HG03139 (cell line): ENCODE measurements around the gene NKX1-1.
"Not testable (repeated sequence)": the region's sequence is repeated elsewhere in the genome, so short reads cannot be mapped to it uniquely, and the experiment has no call there.

Experiments
- ATAC-seq: cut with Tn5 transposase; IDR thresholded peaks from one replicate; pipeline ENCODE4 v1.9.1; 2021; ENCODE audit not compliant: unreplicated experiment

The NKX1-1 gene

GRCh38 chr4:1393866-1394265 is 12.4 kb downstream of the NKX1-1 start:
- no peak for ATAC-seq

GRCh38 chr4:1393363-1393762 is 12.9 kb downstream of the NKX1-1 start:
- ATAC-seq = not testable (repeated sequence)

DNA sequence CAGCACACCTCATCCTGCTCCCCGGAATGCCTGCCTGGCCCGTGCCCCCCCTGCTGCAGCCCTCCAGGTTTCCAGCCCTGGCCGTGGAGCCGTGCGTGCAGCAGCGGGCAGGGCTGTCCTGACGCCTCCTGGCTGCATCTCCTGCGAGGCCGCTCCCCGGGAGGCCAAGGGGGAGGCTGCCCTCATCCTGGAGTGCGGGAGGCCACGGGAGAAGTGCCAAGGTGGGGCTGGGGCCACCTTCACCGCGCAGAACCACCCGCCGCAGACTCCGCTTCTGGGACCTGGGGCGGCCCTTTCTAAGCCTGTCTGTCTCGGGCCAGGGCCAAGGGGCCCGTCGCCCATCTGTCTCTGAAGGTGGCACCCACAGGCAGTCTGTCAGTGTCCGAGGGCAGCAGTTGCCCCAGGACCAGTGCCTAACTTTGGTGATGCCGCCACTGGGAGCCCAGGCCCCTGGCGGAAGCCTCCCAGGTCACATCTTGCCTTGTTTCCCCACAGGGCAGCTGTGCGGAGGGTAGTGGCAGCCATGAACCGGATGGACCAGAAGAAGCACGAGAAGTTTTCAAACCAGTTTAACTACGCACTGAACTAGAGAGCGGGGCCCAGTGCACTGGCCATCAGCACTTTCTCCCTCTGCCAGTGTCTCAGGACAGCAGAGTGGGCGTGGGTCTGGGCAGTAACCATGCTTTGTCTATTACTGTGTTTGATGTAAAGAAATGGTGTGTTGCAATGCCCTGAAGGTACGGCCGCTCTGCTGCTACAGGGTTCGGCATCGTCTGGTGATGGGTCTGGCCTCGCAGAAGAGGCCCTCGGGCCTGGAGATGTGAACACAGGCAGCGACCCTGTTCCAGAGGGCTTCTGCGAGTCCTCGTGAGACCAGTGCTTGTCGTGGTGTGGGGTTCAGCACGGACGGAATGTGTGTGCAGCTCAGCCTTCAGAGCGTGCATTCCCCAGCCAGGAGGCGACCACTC is 20.6 kb downstream of the NKX1-1 start:
- ATAC-seq = no peak

- no peak for ATAC-seq
These were observed 21.4 kb downstream of the NKX1-1 start for GRCh38 chr4:1384675-1385372.

DNA sequence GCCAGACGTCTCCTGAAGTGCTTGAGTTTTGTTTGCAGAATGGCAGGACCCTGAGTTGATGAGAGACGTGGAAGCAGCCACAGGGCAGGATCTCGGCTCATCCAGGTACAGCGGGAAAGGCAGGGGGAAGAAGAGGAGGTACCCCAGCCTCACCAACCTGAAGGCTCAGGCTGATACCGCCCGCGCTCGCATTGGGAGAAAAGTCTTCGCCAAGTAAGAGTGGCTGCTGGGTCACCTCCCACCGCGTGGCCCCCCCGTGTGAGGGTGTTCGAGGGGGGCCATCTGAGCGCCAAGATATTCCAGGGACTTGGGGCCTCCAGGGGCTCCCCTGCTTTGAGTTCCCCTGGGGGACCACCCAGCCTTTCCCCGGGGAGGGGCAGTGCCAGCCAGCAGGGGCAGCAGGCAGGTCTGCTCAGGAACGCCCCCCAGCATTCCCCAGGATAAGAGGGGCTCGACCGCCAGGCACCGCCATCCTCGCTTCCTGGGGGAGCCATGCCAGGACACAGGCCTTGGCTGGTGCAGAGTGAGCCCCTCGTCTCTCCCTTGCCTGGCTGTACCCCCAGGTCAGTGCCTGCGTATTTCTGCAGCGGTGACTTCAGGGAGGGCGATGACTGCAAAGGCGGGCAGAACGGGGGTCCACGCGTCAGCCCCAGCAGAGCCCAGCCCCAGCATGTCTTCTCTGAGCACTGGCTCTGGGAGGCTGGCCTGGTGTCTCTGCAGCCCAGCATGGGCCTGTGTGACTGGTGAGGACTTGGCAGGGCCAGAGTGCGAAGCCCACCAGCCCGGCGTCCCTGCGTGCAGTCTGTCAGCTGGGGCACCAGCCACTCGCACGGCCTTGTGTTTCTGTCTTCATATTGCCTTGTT is 22.3 kb downstream of the NKX1-1 start:
- ATAC-seq = no peak

GRCh38 chr4:1382776-1383727 is 23.2 kb downstream of the NKX1-1 start:
- no peak for ATAC-seq

- ATAC-seq = no peak
These were observed 24.2 kb downstream of the NKX1-1 start for GRCh38 chr4:1381944-1382541.

DNA sequence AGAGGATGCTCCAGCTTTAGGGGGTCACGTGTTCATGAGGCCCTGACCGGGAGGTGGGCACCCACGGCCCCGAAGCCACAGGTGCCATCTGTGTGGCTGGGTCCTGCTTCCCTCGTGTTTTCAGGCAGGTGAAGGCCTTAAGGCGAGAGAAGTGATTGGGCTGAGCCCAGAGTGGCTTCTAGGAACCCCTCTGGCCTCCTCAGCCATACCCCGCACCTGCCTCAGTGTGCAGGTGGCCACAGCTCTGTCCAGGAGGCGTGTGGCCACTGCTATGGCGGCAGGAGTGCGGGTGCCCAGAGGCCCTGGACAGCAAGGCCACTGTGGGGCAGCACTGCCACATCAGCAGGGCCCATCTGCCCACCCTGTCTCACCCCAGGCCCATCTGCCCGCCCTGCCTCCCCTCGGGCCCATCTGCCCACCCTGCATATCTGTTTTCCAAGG is 25.0 kb downstream of the NKX1-1 start:
- ATAC-seq = no peak

- ATAC-seq = no peak
These were observed 25.7 kb downstream of the NKX1-1 start for GRCh38 chr4:1380368-1381151.

DNA sequence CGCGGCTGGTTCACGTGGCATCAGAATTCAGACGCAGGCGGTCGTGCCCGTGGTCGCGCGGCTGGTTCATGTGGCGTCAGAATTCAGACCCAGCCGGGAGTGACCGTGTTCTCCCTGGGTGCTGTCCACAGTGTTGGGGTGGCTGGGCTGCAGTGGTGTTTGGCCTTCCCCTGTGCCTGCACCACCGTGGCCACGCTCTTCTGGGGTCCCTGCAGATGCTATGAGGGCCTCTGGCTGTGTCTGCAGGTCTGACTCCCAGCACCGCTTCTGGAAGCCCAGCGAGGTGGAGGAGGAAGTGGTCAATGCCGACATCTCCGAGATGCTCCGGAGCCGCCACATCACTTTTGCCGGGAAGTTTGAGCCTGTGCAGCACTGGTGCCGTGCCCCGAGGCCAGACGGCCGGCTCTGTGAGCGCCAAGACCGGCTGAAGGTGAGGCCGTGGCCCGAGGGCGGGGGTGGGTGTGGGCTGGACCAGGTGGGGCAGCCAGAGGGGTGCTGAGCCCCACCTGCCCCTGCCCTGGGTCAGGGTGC is 26.4 kb downstream of the NKX1-1 start:
- no peak for ATAC-seq

GRCh38 chr4:1379351-1379781 is 26.9 kb downstream of the NKX1-1 start:
- ATAC-seq = no peak

GRCh38 chr4:1378559-1379231 is 27.5 kb downstream of the NKX1-1 start:
- no peak for ATAC-seq

DNA sequence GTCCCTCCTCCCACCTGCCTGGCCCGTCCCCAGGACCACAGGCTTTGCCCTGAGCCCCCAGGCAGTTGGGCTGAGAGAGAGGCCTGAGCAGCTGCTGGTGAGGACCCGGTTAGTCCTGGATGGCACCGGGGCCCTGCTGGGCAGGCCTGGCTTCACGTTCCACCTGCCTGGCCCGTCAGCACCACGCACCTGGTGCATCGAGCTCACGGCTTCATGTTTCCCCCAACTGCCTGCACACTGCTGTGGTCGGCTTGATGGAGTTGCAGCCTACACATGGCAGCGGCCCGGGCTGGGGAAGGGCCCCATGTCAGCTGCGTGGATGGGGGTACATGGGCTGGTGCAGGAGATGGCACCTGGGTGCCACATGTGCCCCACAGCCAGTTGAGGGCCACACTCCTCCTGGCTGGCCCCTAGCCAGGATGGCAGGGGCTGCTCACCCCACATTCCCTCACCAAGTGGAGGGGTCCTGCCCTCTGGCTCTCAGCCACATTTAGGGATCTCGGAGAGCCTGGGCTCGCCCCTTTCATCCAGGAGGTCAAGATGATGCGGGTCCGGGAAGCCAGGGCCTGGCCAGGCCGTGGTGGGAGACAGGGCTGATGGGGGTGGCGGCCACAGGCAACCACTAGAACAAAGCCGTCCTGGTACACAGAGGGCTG is 28.5 kb downstream of the NKX1-1 start:
- no peak for ATAC-seq

DNA sequence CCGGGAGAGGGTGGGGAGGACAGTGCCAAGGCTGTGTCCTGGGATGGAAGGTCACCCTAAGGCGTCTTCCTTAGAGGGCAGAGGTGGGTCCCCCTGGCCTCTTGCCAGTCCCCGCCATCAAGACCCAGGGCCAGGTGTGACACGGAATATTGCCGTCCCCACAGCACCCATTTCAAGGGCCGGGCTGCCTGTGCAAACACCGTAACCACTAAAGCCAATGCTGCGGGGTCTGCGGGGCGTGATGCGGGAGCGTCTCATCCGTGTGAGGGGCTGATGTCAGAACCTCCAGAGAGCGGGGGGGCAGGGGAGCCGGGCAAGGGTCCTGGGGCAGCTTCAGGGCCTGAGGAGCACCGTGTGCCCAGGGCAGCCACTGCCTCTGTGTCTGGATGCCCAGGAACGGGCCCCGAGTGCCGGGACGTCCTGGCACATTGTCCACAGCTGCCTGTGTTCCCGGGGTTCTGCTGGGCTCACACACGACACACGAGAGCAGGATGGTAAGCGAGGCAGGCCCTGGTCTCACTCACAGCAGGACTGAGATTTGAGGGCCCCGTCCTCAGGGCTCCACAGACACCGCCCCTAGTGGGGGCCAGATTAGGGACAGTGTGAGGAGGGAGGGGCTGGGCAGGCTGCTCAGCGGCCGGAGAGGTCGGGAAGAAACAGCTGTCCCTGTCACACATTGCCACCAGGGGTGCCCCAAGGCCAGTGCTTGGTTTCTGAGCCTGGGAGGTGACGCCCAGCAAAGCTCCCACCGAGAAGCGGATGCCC is 29.2 kb downstream of the NKX1-1 start:
- ATAC-seq = no peak

GRCh38 chr4:1376391-1376840 is 29.8 kb downstream of the NKX1-1 start:
- ATAC-seq = no peak

DNA sequence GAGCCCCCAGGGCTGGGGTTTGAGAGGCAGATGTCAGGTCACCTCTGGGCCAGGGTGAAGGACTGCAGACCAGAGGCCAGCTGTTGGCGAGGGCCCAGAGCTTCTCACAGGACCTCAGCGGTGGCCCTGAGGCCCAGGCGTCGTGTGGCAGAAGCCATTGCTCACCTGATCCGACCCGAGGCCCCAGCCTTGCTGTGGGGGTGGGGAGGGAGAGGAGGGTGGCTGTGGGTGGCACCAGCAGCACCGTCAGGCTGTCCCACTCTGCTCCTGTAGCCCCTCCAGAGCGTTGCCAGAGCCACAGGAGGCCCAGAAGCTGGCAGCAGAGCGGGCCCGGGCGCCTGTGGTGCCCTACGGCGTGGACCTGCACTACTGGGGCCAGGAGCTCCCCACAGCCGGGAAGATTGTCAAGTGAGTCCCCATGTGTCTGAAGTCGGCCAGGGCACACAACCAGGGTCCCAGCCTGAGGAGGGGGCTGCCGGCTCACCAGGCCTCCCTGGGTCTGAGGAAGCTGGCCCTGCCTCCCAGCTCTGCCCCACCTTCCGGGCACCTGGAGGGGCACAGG is 30.4 kb downstream of the NKX1-1 start:
- no peak for ATAC-seq
